Activated CD8-positive, alpha-beta T cell treated with anti-CD3 and anti-CD28 coated beads, Interleukin-2, amount 10 ng/mL, durations not matched to agents 7 days and 5 days (primary cell): ENCODE data around the gene USP6NL. TPM values are rescaled to one million over a fixed set of nuclear protein-coding genes. Genes with fewer than 3 reads are reported as not detected.
A peak's percentile ranks its signal among the peaks of the same experiment; 100 is the strongest.
"Not testable (repeated sequence)": the region's sequence is repeated elsewhere in the genome, so short reads cannot be mapped to it uniquely, and the experiment has no call there.

Experiments used
- ATAC-seq: fragments of 150-1000 bp; cut with Tn5 transposase; one replicate; pipeline ENCODE4 v1.10.0; 2021; ENCODE audit warnings: moderate library complexity
- CTCF ChIA-PET: fragments of 350-600 bp; sonication (Branson Sonifier 250); formaldehyde crosslinking; loops from one replicate; lab custom pipeline; 2021; ENCODE audit warnings: antibody characterized with exemption; lab: Charles Lee
- POLR2A ChIA-PET: fragments of 350-600 bp; sonication (Branson Sonifier 250); formaldehyde crosslinking; loops from one replicate; lab custom pipeline; 2021; ENCODE audit warnings: antibody characterized with exemption; lab: Charles Lee
- DNase-seq: peaks from one replicate; pipeline ENCODE4 v3.0.0-alpha.2; 2020
- H3K27ac Mint-ChIP-seq: one replicate; pipeline ENCODE4 v1.8.0; 2021; ENCODE audit warnings: mild to moderate bottlenecking, mixed read lengths
- H3K27me3 Mint-ChIP-seq: one replicate; pipeline ENCODE4 v1.8.0; 2021; ENCODE audit warnings: low read depth, mixed read lengths
- H3K36me3 Mint-ChIP-seq: one replicate; pipeline ENCODE4 v1.8.0; 2021; ENCODE audit warnings: low read depth, mixed read lengths
- H3K4me1 Mint-ChIP-seq: one replicate; pipeline ENCODE4 v1.8.0; 2021; ENCODE audit warnings: low read depth, mixed read lengths
- H3K4me3 Mint-ChIP-seq: one replicate; pipeline ENCODE4 v1.8.0; 2021; ENCODE audit warnings: mild to moderate bottlenecking, mixed read lengths
- H3K9me3 Mint-ChIP-seq: one replicate; pipeline ENCODE4 v1.8.0; 2022; ENCODE audit warnings: mixed read lengths; ENCODE audit not compliant: insufficient read depth
- total RNA-seq, 2 experiments: library from RNA; stranded (reverse); gene quantifications; one replicate each; pipeline ENCODE4 v1.2.3, GENCODE V29; 2021

USP6NL gene
- total RNA-seq, 2 experiments from 2014 or later, result 1.6 to 2.0 TPM

- DNase-seq, result no peak
- no peak overlapping the region for H3K27ac Mint-ChIP-seq
- CTCF ChIA-PET, result interaction anchor here (1.3 kb wide), 1 partner anchor 123 kb away, joined by 3 read pairs; no protein-coding TSS in a partner anchor
- H3K4me3 Mint-ChIP-seq, result no peak overlapping the region
- H3K36me3 Mint-ChIP-seq, result no peaks in the 10 kb centered on the region
- no peaks in the 10 kb centered on the region for H3K9me3 Mint-ChIP-seq
- peaks cover 8% of the 10 kb centered on the region for H3K4me1 Mint-ChIP-seq
- POLR2A ChIA-PET, result no interaction called here
- no peak for ATAC-seq
- H3K27me3 Mint-ChIP-seq, result peaks cover 35% of the 10 kb centered on the region
Measured at GRCh38 chr10:11638055-11638698, 26.7 kb upstream of the USP6NL start.

GRCh38 chr10:11636697-11637303 lies 25.4 kb upstream of the USP6NL start:
- Mint-ChIP-seq H3K36me3 (no peaks in the 10 kb centered on the region), H3K27ac (no peak overlapping the region), H3K27me3 (peaks cover 33% of the 10 kb centered on the region), H3K4me1 (peaks cover 20% of the 10 kb centered on the region), H3K4me3 (no peak overlapping the region), H3K9me3 (no peaks in the 10 kb centered on the region)
- ATAC-seq (no peak), DNase-seq (no peak)
- ChIA-PET CTCF (no interaction called here), POLR2A (no interaction called here)

DNA sequence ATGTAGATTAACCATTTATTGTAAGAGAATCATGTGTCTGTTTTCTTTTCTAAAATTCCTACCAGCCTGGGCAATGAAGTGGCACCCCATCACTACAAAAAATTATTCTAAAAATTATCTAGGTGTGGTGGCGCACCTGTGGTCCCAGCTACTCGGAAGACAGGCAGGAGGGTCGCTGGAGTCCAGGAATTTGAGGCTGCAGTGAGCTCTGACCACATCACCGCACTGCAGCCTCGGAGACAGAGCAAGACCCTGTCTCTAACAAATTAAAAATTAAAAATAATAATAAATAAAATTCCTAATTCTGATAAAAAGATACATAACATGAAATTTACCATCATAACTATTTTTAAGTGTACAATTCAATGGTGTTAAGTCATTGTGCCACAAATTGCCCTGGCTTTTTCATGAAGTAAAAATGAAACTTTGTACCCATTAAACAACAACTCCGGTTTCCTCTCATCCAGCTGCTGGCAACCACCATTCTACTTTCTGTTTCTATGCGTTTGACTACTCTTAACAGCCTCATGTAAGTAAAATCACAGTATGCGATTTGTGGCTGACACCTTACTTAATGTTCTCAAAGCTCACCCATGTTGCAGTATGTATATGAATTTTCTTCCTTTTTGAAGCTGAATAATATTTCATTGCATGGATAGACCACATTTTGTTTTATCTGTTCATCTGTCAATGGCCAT lies 20.6 kb upstream of the USP6NL start:
- peak; percentile 99 for ATAC-seq
- H3K27ac Mint-ChIP-seq, result peak overlapping the region; percentile 81
- no peaks in the 10 kb centered on the region for H3K36me3 Mint-ChIP-seq
- peaks cover 14% of the 10 kb centered on the region for H3K27me3 Mint-ChIP-seq
- peak; percentile 69 for DNase-seq
- H3K4me1 Mint-ChIP-seq, result peaks cover 24% of the 10 kb centered on the region
- H3K4me3 Mint-ChIP-seq, result peak overlapping the region; percentile 48
- ChIA-PET CTCF (interaction anchor here (1.4 kb wide), 1 partner anchor 126 kb away, joined by 6 read pairs; no protein-coding TSS in a partner anchor), POLR2A (interaction anchor here (0.8 kb wide), 1 partner anchor 42 kb away, joined by 3 read pairs; no protein-coding TSS in a partner anchor)
- no peaks in the 10 kb centered on the region for H3K9me3 Mint-ChIP-seq

GRCh38 chr10:11631291-11631690 lies 19.8 kb upstream of the USP6NL start:
- no peak for ATAC-seq
- no peak overlapping the region for H3K4me3 Mint-ChIP-seq
- no peak for DNase-seq
- no peaks in the 10 kb centered on the region for H3K9me3 Mint-ChIP-seq
- POLR2A ChIA-PET, result no interaction called here
- H3K4me1 Mint-ChIP-seq, result peaks cover 18% of the 10 kb centered on the region
- CTCF ChIA-PET, result interaction anchor here (0.6 to 1.4 kb wide), 2 partner anchors 11 to 126 kb away, joined by 3 to 6 read pairs; no protein-coding TSS in a partner anchor
- no peak overlapping the region for H3K27ac Mint-ChIP-seq
- peaks cover 9% of the 10 kb centered on the region for H3K27me3 Mint-ChIP-seq
- no peaks in the 10 kb centered on the region for H3K36me3 Mint-ChIP-seq

- H3K4me1 Mint-ChIP-seq, result peaks cover 26% of the 10 kb centered on the region
- DNase-seq (no peak), ATAC-seq (no peak)
- H3K9me3 Mint-ChIP-seq, result no peaks in the 10 kb centered on the region
- CTCF ChIA-PET, result no interaction called here
- H3K27me3 Mint-ChIP-seq, result peaks cover 2% of the 10 kb centered on the region
- POLR2A ChIA-PET, result no interaction called here
- H3K27ac Mint-ChIP-seq, result no peak overlapping the region
- no peaks in the 10 kb centered on the region for H3K36me3 Mint-ChIP-seq
- H3K4me3 Mint-ChIP-seq, result no peak overlapping the region
Measured at GRCh38 chr10:11629731-11630130, 18.3 kb upstream of the USP6NL start.

DNA sequence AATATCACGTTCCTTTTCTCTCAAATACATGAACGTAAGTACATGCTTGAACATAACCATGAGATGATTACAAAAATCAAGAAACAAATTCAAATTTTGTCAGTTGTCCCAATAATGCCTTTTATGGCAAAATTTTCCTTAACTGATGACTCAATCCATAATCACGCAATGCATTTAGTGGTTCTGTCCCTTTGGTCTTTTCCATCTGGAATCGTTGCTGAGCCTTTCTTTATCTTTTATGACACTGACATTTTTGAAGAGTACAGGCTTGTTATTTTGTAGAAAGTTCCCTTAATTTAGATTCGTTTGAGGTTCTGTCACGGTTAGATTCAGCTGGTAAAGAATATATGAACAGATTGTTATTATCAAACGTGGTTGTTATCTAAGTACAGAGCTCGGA lies 16.5 kb upstream of the USP6NL start:
- H3K27ac Mint-ChIP-seq, H3K36me3 Mint-ChIP-seq, H3K4me3 Mint-ChIP-seq, DNase-seq, ATAC-seq, H3K27me3 Mint-ChIP-seq, H3K9me3 Mint-ChIP-seq, CTCF ChIA-PET, POLR2A ChIA-PET: not testable (repeated sequence)
- peaks cover 22% of the 10 kb centered on the region for H3K4me1 Mint-ChIP-seq

DNA sequence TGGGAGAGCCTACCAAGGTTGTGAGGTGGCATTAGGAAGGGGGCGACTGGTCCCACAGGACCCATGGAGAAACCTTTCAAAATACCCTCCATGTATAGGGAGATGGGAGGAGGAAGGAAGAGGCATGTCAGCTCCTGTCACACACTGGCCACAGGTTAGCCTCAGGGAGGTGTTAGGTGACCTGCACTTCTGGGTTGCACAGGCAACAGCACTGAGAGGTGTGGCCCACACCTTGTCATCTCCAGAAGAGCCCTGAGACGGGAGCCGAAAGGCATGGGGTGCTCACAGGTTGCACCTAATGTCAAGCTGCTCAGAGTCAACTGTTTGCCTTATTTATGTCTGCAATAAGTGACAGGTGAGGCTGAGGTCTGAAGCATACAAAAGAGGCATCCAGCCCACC lies 14.6 kb upstream of the USP6NL start:
- H3K27ac Mint-ChIP-seq, result no peak overlapping the region
- peaks cover 8% of the 10 kb centered on the region for H3K4me1 Mint-ChIP-seq
- ChIA-PET CTCF (no interaction called here), POLR2A (no interaction called here)
- H3K9me3 Mint-ChIP-seq, result no peaks in the 10 kb centered on the region
- DNase-seq (no peak), ATAC-seq (no peak)
- no peak overlapping the region for H3K4me3 Mint-ChIP-seq
- no peaks in the 10 kb centered on the region for H3K36me3 Mint-ChIP-seq
- peaks cover 8% of the 10 kb centered on the region for H3K27me3 Mint-ChIP-seq

- H3K36me3 Mint-ChIP-seq, result no peaks in the 10 kb centered on the region
- ATAC-seq (no peak), DNase-seq (no peak)
- POLR2A ChIA-PET, result no interaction called here
- H3K27ac Mint-ChIP-seq, result no peak overlapping the region
- peaks cover 12% of the 10 kb centered on the region for H3K27me3 Mint-ChIP-seq
- H3K9me3 Mint-ChIP-seq, result no peaks in the 10 kb centered on the region
- H3K4me1 Mint-ChIP-seq, result peaks cover 8% of the 10 kb centered on the region
- CTCF ChIA-PET, result no interaction called here
- no peak overlapping the region for H3K4me3 Mint-ChIP-seq
Measured at GRCh38 chr10:11625019-11625735, 13.7 kb upstream of the USP6NL start.

DNA sequence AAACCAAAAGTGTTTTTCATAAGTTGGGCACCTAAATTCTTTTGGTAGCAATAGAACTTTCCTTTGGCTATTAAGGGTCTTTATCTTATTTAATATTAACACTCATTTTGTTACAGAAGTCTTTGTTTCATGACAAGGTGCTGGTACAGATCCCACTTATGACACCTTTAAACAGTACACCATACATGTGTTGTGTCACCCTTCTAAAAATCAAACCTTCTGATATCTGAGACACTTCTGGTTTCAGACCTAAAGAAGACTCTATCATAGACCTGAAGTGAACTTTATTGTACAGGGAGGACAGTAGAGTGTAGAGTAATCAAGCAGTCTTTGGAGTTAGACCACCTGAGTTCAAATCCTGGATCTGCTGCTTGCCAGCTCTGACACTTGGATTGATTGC lies 5.8 kb upstream of the USP6NL start:
- Mint-ChIP-seq H3K4me3 (no peak overlapping the region), H3K27ac (no peak overlapping the region), H3K4me1 (peaks cover 22% of the 10 kb centered on the region), H3K36me3 (peaks cover 7% of the 10 kb centered on the region), H3K27me3 (peaks cover 22% of the 10 kb centered on the region), H3K9me3 (peaks cover 14% of the 10 kb centered on the region)
- POLR2A ChIA-PET, result no interaction called here
- CTCF ChIA-PET, result no interaction called here
- no peak for ATAC-seq
- no peak for DNase-seq

DNA sequence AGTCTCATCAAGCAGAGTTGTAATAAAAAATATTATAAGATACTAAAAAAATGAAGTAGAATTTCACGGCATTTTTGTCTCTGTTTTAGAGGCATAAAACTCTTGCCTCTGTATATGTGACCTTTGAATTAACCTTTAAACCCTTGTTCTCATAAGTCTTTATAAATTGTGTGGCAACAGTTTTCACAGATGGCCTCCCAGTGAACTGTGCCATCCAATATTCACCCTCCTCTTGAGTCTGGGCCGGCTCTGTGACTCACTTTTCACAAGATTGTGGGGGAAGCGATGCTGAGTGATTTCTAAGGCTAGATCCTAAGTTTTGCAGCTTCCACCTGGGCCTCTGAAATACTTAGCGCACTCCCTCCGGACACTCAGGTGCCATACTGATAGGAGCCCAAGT lies 4.6 kb upstream of the USP6NL start:
- Mint-ChIP-seq H3K9me3 (peaks cover 14% of the 10 kb centered on the region), H3K27ac (no peak overlapping the region), H3K4me1 (peaks cover 25% of the 10 kb centered on the region), H3K36me3 (peaks cover 7% of the 10 kb centered on the region), H3K27me3 (peaks cover 26% of the 10 kb centered on the region), H3K4me3 (no peak overlapping the region)
- CTCF ChIA-PET, result no interaction called here
- ATAC-seq (no peak), DNase-seq (no peak)
- POLR2A ChIA-PET, result no interaction called here

GRCh38 chr10:11615396-11615795 lies 3.9 kb upstream of the USP6NL start:
- no peak overlapping the region for H3K27ac Mint-ChIP-seq
- POLR2A ChIA-PET, result no interaction called here
- no peak for DNase-seq
- CTCF ChIA-PET, result no interaction called here
- peaks cover 7% of the 10 kb centered on the region for H3K36me3 Mint-ChIP-seq
- H3K4me1 Mint-ChIP-seq, result peaks cover 30% of the 10 kb centered on the region
- peaks cover 27% of the 10 kb centered on the region for H3K27me3 Mint-ChIP-seq
- no peak overlapping the region for H3K4me3 Mint-ChIP-seq
- no peak for ATAC-seq
- peaks cover 14% of the 10 kb centered on the region for H3K9me3 Mint-ChIP-seq
